GM18951 (cell line): Measurements from ENCODE around the gene MSLN.

Experiments used
- POLR2A ChIP-seq: IDR thresholded peaks from 4 replicates; pipeline ENCODE4 v1.6.1; 2011; ENCODE audit warnings: mild to moderate bottlenecking; ENCODE audit not compliant: insufficient read length, insufficient read depth; ENCODE audit errors: extremely low read depth
- in situ Hi-C: fragments of 300-500 bp; cut with MboI; formaldehyde crosslinking; loops from one replicate; pipeline ENCODE4 v1.12.0; 2022; ENCODE audit warnings: low sequenced_read_pairs, mixed read lengths, inconsistent platforms; ENCODE audit not compliant: unreplicated experiment

The MSLN gene

GRCh38 chr16:794853-795466 lies 34.4 kb downstream of the MSLN start:
- in situ Hi-C loops, result no loop called here
- TF ChIP-seq POLR2A, result no peak

DNA sequence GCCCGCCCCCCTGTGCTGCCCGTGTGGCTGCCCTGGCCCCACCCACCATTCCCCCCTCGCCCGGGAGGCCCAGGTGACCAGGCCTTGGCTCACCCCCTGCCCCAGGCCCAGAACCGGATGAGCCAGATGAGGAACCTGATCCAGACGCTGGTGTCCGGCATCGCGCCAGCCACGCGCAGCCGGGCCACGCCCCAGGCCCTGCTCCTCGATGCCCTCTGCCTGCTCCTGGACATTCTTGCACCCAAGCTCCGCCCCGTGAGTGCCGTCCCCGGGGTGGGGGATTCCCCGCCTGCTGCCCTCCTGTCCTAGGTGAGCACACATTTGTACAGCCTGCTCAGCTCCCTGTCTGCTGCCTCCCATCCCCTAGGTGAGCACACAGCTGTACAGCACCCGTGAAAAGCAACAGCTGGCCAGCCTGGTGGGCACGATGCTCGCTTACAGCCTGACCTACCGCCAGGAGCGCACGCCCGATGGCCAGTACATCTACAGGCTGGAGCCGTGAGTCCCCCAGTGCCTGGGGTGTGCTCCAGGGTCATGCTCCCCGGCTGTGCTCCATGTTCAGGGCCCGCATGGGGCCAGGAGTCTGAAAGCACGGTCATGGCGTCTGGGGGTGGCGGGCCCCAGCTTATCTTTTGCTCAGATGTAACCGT lies 35.2 kb downstream of the MSLN start:
- no peak for TF ChIP-seq POLR2A
- in situ Hi-C loops, result no loop called here

DNA sequence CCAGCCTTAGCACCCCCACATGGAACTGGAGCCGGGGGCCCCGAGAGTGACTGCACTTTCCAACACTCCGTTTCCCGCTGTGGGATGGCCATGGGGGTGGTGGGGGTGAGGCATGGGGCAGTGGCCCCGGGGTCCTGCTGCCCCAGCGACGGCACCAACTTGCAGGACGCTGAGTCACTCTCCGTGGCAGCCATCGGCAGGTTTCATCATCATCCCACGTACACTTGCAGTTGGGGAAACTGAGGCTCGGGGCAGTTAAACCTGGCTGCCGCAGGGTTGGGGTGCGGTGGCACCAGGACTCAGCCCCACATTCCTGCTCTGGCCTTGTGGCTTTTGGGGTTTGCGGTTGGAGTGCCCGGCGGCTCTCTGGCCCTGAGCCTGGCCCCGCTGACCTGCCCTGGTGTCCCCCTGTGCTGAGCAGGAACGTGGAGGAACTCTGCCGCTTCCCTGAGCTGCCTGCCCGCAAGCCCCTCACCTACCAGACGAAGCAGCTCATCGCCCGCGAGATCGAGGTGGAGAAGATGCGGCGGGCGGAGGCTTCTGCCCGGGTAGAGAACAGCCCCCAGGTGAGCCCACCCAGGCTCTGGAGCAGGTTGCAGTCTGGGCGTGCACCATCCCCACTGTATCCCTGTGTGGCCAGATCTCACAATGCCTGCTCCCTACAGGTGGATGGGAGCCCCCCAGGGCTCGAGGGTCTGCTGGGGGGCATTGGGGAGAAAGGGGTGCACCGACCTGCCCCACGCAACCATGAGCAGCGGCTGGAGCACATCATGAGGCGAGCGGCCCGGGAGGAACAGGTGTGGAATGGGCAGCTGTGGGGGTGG lies 36.0 kb downstream of the MSLN start:
- no peak for TF ChIP-seq POLR2A
- in situ Hi-C loops, result no loop called here

GRCh38 chr16:797120-797420 lies 36.5 kb downstream of the MSLN start:
- no peak for TF ChIP-seq POLR2A
- in situ Hi-C loops, result no loop called here

- TF ChIP-seq POLR2A, result no peak
- in situ Hi-C loops, result no loop called here
Observed at GRCh38 chr16:797686-798085, 37.2 kb downstream of the MSLN start.

DNA sequence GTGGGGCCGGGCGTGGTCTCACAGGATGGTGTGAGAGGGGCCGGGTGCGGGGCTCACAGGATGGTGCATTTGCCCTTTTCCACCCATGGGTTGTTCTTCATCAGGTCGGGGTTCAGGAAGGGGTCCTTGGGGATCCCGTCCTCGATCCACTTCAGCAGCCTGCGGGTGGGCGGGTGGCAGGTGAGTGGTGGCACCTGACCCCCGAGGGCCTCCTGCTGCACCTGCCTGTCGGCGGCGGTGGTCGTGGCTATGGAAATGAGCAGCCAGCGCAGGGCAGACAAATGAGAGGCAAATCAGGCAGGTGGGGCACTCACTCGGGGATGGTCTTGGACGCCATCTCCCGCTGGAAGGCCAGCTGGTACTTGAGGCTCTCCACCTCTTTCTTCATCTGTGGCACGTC lies 38.1 kb downstream of the MSLN start:
- in situ Hi-C loops, result no loop called here
- no peak for TF ChIP-seq POLR2A

DNA sequence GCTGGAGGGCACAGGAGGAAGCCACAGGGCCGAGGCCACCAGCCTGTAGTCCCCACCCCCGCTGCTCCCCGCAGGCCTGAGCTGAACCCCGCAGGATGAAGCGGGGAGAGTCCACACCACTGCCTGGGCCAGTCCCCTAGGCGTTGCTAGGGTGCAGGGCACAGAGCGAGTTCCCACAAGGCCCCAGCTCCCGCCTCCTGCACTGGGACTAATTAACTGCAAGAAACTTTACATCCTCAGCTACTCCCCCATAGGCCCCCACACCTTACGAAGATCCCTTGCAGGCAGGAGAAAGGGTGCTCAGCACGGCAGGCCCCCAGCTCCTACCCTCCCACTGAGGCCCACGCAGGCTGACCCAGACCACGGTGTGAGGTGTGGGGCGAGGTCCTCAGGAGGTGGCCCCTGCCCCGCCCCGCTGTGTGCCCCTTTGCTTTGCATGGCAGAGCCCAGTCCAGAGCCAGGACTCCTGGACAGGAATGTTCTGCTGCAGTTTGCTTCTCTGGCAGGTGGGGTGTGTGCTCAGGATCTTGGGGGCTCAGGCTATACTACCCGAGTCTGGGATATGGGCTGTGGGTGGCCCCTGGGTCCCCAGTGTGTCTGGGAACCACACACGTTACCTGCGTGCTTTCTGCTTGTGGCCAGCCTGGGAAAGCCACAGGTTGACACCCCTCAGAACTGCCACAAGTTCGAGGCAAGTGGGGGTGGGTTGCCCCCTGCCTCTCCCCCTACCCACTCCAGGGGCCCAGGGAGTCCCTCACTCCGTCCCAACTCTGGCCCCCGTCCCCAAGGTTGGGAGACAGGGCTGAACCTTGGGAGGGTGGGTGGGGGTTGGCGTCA lies 38.8 kb downstream of the MSLN start:
- no peak for TF ChIP-seq POLR2A

DNA sequence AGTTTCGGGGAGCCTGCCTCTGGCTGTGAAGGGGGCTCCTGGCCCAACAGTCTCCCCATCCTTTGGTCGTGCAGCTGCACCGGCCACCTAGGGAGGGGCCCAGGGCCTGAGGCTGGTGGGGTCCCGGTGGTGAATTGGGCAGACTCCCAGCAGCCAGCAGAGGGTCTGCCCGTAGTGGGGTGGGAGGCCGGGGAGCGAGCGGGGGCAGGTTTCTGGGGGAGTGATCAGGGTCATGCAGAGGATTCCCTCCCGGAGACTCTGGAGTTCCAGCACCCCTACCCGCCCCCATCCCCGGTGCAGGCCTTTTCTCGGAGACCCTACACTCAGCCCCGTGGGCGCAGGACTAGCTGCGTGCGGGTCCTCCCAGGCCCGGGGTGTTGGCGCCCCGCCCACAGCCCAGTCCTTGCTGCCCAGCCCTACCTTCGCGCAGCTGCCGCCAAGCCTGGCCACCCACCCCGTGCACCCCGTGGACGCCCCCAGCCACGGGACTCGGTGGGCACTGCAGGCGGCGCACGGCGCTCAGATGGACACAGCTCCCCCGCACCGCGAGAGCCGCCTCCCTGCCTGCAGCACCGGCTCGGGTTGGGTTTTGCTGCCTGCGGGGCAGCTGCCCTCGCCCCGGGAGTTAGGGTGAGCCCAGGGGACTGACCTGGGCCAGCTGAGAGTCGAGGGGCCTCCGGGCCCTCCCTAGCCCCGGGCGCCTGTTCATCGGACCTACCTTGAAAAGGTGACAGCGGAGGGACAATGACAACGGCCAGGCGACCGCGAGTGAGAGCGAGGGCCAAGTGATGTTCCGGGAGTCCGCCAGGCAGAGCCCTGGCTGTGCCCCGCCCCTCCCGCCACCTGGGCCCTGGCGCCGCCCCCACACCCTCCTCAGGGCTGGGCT lies 39.7 kb downstream of the MSLN start, which contains the start of gene GNG13:
GNG13 (minus strand) TSS at position 787 of the 886 bp plus-strand sequence. CDS start 1,657 bp downstream, outside the sequence.
- no peak for TF ChIP-seq POLR2A
- in situ Hi-C loops, result no loop called here

More for the DNA sequence above, 38.8 kb downstream of the MSLN start:
- in situ Hi-C loops, result no loop called here

- in situ Hi-C loops, result no loop called here
- TF ChIP-seq POLR2A, result no peak
Observed at GRCh38 chr16:800834-801511, 40.4 kb downstream of the MSLN start.

DNA sequence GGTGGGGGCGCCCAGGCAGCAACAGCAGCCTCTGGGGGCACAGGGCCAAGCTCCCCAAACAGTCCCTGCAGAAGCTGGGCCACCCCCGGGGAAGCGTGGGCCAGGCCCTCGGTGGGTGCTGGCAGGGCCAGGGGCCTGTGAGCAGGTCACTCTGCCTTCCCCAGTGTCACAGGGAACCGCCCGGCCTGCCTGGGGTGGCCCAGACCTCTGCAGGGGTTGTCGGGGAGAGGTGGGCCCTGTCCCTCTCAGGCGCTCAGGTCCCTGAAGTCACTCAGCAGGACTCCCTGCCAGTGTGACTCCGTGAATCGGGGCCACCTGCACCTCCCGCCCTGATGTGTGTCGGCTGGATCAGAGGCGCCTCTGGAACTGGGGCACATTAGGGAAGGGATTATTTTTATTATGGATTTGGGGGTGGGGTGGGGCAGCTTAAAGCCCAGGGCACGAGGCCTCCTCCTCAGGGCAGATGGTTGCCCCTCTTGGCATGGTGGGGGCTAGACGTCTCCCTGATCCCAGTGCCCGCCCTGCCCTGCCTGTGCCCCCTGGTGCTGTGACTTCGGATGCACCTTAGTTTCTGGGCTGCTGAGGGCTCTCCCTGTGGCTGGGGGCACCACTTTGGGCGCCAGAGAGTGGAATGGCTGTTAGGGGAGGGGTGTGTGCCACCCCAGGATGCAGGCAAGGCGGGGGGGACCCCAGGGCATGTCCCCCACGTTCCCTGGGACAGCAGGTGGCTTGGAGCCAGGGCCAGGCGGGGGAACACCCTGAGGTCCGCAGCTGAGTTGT lies 41.2 kb downstream of the MSLN start:
- no peak for TF ChIP-seq POLR2A
- in situ Hi-C loops, result no loop called here

DNA sequence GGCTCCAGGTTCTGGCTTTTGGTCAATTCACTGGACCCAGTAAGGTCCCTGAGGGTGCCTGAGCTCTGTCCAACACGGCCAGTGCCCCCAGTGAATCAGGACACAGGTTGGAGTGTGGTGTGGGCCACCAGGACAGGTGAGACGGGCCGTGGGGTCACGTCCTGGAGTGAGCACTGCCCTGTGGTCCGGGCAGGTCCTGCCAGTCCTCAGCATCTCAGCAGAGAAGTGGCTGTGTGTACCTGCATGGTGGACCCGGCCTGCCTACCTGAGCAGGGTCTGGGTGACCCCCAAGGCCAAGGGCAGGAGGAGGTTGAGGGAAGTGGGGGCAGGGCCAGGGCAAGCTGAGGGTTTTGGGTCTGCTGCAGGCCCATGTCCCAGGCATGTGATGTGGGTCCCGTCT lies 41.9 kb downstream of the MSLN start:
- in situ Hi-C loops, result no loop called here
- TF ChIP-seq POLR2A, result no peak
